ENCODE measurements around the gene RAI1.

The RAI1 gene

GRCh38 chr17:17835415-17836249 is 154.4 kb downstream of the RAI1 start:
- in situ Hi-C loops (cut with MboI; ENCODE audit: low sequenced_read_pairs), result no loop called here

- in situ Hi-C loops (cut with MboI; ENCODE audit: low sequenced_read_pairs), result no loop called here
These were observed 155.1 kb downstream of the RAI1 start for GRCh38 chr17:17836250-17836817.

GRCh38 chr17:17836818-17837379 is 155.6 kb downstream of the RAI1 start, which contains the start of gene SREBF1:
SREBF1 (minus strand) TSS chr17:17836986; CDS start chr17:17836817, 169 bp downstream.
- in situ Hi-C loops (cut with MboI; ENCODE audit: low sequenced_read_pairs), result no loop called here

DNA sequence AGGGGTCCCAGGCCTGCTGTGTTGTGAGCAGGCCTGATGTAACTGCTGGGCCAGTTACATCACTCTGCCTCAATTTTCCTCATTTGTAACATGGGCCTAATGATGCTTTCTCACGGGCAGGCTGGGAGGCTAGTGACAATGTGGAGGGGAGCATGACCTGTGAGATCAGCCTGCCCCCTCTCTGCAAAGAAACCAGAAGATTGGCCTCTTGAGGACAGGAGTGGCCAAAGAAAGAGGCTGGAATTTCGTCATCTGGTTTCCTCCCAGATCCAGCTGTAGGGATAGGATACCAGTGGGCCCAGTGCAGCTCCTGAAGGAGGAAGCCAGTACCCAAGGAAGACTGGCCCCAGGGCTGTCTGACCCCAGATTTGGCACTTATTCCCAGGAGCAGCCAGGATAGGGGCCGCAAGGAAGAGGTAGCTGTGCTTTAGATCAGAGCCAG is 156.1 kb downstream of the RAI1 start:
- in situ Hi-C loops (cut with MboI; ENCODE audit: low sequenced_read_pairs), result no loop called here

- in situ Hi-C loops (cut with MboI; ENCODE audit: low sequenced_read_pairs), result no loop called here
These were observed 157.0 kb downstream of the RAI1 start for GRCh38 chr17:17837966-17838962.

GRCh38 chr17:17839791-17840707 is 158.8 kb downstream of the RAI1 start:
- in situ Hi-C loops (cut with MboI; ENCODE audit: low sequenced_read_pairs), result no loop called here

DNA sequence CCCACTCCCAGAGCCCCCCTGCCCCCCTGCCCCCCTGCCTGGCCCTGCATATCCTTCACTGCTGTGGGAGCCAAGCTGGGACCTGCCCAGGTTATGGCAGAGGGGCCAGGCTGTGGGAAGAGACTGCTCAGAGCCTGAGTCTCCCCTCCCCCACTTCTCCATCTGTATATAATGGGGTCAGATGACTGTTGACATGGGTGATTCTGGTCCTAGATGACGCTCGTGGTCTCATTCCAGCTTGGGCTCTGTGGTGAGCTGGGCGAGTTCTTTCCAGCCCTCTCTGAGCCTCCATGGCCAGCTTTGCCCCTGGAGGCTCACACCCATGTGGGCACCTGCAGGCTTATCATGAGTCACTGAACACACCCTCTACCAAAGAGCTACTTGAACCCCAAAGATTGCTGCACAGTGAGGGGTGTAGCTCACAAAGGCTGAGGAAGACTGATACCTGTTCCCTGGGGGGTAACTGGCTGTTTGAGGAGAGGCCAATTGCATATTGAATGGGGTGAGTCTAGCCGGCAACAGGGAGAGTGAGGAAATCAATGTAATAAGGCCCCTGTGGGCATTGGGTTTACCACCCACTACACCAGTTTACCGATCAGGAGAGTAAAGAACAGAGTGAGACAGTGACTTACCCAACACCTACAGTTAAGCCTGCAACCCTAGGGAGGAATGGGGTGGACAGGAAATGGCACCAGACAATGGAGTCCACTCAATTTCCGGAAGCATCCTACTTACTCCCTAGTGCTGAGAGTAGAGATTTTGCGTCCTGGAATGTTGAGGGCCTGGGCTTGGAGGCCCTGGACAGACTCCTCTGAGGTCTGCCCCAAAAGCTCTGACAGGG is 159.7 kb downstream of the RAI1 start:
- in situ Hi-C loops (cut with MboI; ENCODE audit: low sequenced_read_pairs), result no loop called here

DNA sequence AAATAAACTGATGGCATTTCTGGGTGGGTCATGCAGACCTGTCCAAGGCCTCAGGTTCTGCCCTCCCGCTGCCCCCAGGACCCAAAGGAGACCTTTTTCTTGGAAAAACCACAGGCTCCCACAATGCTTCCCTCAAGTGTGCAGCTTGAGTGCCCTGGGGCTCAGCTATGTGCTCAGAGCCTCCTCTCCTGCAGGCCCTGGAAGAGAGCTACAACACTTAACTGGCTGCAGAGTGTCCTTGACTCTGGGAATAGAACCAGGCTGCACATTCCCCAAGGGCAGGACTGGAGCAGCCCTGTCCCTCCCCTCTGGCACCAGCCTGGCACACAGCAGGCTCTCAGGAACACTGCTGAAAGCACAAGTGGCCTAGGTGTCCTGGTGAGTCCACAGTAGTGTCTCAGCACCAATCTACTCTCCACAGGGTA is 160.4 kb downstream of the RAI1 start:
- in situ Hi-C loops (cut with MboI; ENCODE audit: low sequenced_read_pairs), result no loop called here

GRCh38 chr17:17842111-17842876 is 161.0 kb downstream of the RAI1 start:
- in situ Hi-C loops (cut with MboI; ENCODE audit: low sequenced_read_pairs), result no loop called here

DNA sequence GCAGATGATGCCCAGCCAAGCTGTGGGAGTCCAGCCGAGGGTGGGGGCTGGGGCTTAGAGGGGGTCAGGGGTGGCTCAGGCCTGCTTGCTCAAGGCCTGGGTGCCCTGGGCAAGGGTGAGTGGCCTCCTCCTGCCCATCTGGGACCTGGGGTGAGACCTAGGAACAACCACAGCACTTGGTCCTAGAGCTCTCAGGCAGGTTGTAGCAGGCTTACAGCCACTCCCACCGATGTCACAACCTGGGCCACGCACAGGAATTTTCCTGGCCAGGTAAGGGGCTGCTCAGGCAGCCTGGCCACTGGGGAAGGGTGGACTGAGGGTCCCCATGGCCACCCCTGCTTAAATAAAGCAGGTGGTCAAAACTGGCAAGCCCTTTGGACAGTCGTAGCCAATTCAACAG is 161.8 kb downstream of the RAI1 start:
- in situ Hi-C loops (cut with MboI; ENCODE audit: low sequenced_read_pairs), result no loop called here

- in situ Hi-C loops (cut with MboI; ENCODE audit: low sequenced_read_pairs), result no loop called here
These were observed 162.8 kb downstream of the RAI1 start for GRCh38 chr17:17844079-17844478.

GRCh38 chr17:17844500-17844899 is 163.2 kb downstream of the RAI1 start:
- in situ Hi-C loops (cut with MboI; ENCODE audit: low sequenced_read_pairs), result no loop called here

DNA sequence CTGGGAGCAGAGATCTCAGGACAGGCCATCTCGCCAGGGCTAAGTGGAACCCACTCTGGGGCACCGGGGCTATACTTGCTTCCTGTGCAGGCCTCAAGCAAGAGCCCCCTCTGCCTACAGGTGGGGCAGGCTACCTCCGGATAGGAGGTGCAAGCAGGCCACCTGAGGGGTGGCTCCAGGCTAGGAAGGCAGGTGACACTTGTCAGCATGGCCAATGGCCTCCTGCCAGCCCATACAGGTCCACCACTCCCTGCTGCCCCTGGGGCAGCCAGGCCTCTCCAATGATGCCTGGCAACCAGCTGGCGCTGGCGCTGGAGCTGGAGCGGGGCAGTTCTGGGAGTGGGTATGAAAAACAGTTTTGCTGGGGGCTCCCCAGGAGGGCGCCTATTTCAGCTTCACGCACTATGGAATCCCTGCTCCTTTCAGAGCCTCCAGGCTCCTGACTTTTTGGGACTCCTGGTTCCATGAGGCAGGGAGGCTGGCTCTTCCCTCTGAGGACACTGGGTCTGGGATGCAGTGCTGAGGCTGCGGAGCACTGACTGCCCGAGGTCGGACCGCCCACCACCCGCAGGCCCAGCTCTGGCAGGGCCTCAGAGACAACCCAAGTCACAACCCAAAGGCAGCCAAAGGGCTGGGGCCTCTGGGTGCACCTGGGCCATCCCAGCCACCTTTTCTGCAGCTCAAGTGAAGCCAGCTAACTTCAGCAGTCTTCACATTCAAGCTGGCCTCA is 164.0 kb downstream of the RAI1 start:
- in situ Hi-C loops (cut with MboI; ENCODE audit: low sequenced_read_pairs), result no loop called here

DNA sequence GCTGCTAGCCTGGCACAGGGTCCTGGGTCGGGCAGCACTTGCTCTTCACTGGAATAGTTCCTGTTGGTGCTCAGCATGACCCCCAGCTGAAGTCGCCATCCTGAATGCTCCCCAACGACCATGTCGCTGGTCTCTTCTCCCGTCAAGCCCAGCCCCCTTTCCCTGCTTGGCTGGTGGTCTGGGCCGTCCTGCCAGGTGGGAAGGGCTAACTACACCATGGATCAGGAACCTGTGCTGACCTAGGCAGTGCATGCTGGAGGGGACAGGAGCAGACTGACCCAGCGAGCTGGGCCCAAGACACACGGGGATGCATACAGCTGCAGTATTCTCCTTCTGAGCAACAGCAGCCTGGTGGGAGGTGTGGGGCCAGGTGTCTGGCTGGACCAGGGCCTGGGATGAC is 164.7 kb downstream of the RAI1 start:
- in situ Hi-C loops (cut with MboI; ENCODE audit: low sequenced_read_pairs), result no loop called here

- in situ Hi-C loops (cut with MboI; ENCODE audit: low sequenced_read_pairs), result no loop called here
These were observed 165.4 kb downstream of the RAI1 start for GRCh38 chr17:17846645-17847044.

GRCh38 chr17:17847118-17847689 is 165.9 kb downstream of the RAI1 start:
- in situ Hi-C loops (cut with MboI; ENCODE audit: low sequenced_read_pairs), result no loop called here

DNA sequence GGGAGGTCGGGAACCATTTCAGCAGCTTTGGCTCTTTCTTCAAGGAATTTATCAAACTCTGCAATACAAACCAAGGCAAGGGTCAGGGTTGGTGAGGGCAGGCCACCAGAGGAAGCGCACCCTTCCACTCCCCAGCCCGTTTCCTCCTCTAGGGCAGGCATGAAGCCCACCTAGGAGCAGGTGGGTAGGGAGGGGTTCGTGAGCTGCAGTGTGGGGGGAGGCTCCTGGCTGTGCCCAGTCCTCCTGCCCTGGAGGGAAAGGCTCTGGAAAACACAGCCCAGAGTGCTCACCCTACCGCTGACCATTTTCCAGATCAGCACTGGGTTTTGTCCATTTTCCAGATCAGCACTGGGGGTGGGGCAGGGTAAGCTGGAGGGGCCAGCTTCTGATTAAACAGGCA is 166.5 kb downstream of the RAI1 start:
- in situ Hi-C loops (cut with MboI; ENCODE audit: low sequenced_read_pairs), result no loop called here
